ENCODE measurements around the gene FGF9.

GRCh38 chr13:21730186-21730880, 59.5 kb downstream of the FGF9 start:
- TF ChIP-seq TEAD4 (IDR thresholded peaks at IDR 0.05) (no peak), ZBTB7A (IDR thresholded peaks at IDR 0.05; ENCODE audit: low read depth) (no peak), RAD21 (IDR thresholded peaks at IDR 0.05; ENCODE audit: low read depth) (no peak), TAF1 (IDR thresholded peaks at IDR 0.05; ENCODE audit: low read depth) (no peak)
